GM18868 (cell line): ENCODE measurements around the gene MYBPC1.
A peak's percentile ranks its signal among the peaks of the same experiment; 100 is the strongest.

Experiments used
- ATAC-seq: cut with Tn5 transposase; IDR thresholded peaks from one replicate; pipeline ENCODE4 v1.9.1; 2021; ENCODE audit warnings: mild to moderate bottlenecking, moderate library complexity; ENCODE audit not compliant: unreplicated experiment

The MYBPC1 gene

DNA sequence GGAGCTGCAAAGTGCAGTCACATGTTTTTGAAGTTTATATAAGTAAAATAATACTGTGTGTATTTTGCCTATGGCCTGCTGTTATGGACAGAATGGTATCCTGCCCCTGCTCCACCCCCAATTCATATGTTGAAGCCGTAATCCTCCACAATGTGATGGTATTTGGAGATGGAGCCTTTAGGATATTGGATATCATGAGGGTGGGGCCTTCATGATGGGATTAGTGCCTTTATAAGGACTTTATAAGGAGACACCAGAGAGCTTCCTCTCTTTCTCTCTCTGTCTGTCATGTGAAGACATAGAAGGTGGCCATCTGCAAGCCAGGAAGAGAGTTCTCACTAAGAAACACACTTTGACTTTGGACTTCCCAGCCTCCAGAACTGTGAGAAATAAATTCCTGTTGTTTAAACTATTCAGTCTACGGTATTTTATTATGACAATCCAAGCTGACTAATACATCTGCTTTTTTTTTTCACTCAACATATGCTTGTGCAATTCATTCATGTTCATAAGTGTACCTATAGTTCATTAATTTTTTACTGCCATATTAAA lies 99.6 kb downstream of the MYBPC1 start:
- ATAC-seq = no peak

GRCh38 chr12:101694986-101695385 lies 100.2 kb downstream of the MYBPC1 start:
- no peak for ATAC-seq

GRCh38 chr12:101695706-101696105 lies 100.9 kb downstream of the MYBPC1 start:
- no peak for ATAC-seq

- peak; percentile 29 for ATAC-seq
These were observed 101.8 kb downstream of the MYBPC1 start for GRCh38 chr12:101696251-101697196.

DNA sequence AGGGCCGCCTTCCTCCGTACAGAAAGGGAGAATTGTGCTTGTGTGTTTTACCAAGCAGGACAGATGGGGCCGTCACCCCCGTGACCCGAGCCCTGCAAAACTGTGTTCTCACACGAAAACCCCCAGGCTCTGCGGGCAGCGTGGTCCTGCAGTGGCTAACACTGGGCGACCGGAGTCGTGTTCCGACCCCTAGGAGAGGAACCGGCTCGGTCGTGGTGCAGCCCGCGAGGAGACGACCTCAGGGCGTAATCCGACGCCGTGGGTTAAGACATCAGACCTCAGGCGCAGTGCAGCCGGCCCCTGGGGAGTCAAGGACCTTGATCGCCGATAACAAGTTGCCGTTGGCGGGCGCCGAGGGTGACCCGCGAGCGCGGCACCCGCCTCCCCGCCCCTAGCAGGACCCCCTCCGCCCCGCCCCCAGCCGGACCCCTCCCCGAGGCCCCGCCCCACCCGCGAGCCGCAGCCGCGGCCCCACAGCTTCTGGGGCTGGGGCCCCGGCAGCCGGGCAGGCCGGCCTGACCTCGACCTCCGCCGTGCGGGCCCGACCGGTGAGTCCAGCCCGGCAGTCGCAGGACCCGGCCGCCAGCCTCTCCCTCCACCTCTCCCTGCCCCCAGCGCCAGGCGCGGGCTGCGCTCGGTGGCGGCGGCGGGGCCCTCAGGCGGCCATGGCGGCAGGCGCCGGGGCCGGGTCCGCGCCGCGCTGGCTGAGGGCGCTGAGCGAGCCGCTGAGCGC lies 102.6 kb downstream of the MYBPC1 start, which contains the start of gene CHPT1:
Gene CHPT1, plus strand, starts transcription at position 444 of the 733 bp plus-strand sequence. Its CDS starts 222 bp downstream, at position 666.
- peak; percentile 74 for ATAC-seq

DNA sequence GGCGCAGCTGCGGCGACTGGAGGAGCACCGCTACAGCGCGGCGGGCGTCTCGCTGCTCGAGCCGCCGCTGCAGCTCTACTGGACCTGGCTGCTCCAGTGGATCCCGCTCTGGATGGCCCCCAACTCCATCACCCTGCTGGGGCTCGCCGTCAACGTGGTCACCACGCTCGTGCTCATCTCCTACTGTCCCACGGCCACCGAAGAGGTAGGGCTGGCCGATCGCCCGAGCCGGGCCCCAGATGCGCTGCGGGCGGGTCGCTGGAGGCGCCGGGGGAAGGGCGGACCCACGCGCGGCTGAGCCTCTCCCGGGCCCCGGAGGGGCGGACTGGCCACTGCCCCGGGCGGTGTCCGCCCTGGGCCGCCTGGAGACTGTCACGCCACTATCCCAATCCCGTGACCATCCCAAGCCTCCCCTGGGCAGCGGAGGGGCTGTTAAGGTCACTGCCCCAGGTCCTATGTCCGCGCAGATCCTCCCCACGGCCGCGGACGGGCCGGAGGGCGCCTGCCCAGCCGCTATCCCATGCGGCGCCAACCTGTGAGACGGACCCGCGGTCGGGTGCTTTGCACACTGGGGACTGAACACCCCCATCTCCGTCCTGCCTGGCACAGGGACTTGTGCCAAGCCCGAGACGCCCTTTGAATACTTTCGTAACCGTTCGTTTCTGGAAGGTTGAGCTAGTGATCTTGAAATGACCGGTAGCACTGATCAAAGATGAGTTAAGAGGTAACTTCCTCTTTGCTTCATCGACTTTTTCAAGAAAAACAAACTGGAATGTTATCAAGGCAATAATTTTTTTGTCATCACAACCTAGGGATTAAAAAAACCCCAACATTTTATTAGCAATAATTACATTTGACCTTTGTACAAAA lies 103.4 kb downstream of the MYBPC1 start:
- ATAC-seq = peak; percentile 29

DNA sequence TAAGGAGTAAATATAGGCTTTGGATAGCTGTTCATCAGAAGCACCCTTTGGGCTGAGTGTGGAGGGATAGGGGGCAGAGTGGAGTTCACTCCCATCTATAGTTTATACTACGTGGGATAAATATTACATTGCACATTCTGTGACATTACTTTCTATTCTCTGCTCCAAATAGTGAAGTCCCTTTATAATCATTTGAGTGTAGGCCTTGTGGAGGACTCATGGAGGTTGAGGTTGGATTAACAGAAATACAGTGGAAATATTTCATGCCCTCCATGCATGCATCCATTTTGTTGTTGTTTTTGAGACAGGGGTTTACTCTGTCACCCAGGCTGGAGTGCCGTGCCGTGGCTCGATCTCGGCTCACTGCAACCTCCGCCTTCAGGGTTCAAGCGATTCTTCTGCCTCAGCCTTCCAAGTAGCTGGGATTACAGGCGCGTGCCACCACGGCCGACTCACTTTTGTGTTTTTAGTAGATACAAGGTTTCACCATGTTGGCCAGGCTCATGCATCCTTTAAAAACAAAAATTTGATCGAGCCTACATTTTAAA lies 104.1 kb downstream of the MYBPC1 start:
- no peak for ATAC-seq

GRCh38 chr12:101700299-101700820 lies 105.6 kb downstream of the MYBPC1 start:
- ATAC-seq = no peak

- no peak for ATAC-seq
These were observed 108.7 kb downstream of the MYBPC1 start for GRCh38 chr12:101703487-101703886.

DNA sequence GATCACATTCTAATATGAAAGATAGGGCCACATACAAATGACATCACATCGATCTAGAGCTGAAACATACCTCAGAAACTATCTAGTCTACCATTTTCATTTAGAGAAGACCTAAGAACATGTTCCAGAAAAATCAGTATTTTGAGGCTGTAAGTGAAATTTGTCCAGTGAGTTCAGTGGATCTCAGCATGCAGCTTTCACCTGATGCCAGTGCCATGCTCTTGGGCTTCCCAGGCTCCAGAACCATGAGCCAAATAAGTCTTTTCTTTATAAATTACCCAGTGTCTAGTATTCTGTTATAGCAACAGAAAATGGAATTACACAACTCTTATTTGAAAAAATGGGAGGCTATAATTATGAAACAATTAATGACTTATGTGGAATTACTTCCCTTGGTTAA lies 111.6 kb downstream of the MYBPC1 start:
- no peak for ATAC-seq

DNA sequence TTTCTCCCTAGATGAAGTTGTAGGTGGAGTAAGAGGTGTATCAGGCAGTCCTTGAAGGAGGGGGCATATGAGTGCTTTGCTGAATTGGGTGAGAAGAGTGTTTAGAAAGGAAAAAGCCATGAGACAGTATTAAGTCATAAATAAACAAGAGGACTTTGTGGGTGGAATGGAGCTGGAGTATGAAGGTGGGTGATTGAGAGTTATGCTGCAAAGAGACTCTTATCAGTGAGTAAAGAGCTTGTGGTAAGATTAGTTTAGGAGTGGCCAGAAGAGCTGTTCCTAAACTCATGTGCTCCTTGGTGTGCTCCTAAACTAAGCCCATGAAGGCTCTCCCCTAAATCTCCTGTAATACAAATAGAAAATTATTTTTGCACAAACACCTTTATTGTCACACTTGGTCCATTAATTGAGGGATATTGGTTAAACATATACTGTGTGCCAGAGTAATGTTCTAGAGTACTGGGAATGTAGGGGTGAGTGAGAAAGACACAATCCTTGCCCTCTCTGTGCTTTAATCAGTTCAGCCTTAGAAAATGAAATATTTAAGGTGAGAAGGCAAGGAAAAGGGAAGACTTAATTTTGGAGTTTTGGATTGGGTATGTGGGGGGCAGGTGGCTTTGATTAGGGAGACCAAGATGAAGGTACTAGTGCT lies 112.5 kb downstream of the MYBPC1 start:
- no peak for ATAC-seq

- ATAC-seq = no peak
These were observed 115.5 kb downstream of the MYBPC1 start for GRCh38 chr12:101710288-101710687.

- ATAC-seq = no peak
These were observed 118.4 kb downstream of the MYBPC1 start for GRCh38 chr12:101713059-101713682.

DNA sequence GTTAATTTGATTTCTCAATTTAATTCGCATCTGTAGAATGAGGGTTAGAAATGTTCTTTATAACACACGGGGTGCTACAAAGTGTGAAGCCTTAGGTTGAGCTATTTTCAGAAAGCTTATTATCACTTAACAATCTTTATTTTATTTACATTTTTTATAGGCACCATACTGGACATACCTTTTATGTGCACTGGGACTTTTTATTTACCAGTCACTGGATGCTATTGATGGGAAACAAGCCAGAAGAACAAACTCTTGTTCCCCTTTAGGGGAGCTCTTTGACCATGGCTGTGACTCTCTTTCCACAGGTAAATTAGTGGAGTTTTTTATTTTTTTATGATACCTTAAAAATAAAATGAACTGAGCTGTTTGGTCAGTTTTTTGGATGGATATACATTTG lies 119.2 kb downstream of the MYBPC1 start:
- no peak for ATAC-seq

DNA sequence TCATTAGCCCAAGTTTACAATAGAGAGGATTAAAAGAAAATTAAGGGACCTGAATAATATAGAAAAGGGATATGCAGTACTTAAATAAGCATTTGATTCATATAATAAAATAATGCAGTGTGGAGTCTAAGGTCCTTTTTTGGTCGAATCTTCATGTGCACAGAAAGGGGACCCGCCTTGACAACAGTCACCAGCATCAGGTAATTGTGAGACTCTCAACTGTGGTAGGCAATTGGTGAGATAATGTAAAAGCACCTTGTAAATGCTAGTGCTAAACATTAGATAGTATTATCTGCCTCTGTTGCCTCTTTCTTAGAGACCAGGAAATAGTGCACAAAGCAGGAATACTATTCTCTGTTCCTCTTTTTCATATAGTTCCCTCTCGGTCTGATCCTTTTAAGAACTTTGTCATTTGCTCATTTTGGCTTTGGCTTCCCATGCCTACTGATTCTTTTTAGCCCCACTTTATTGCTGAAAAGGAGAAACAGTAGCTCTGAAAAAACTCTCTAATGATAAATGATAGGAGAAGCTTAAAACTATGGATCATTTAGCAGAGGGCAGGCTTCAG lies 120.2 kb downstream of the MYBPC1 start:
- no peak for ATAC-seq

GRCh38 chr12:101719566-101719965 lies 124.8 kb downstream of the MYBPC1 start:
- ATAC-seq = no peak

GRCh38 chr12:101720118-101720517 lies 125.3 kb downstream of the MYBPC1 start:
- no peak for ATAC-seq

GRCh38 chr12:101722392-101722791 lies 127.6 kb downstream of the MYBPC1 start:
- ATAC-seq = no peak

DNA sequence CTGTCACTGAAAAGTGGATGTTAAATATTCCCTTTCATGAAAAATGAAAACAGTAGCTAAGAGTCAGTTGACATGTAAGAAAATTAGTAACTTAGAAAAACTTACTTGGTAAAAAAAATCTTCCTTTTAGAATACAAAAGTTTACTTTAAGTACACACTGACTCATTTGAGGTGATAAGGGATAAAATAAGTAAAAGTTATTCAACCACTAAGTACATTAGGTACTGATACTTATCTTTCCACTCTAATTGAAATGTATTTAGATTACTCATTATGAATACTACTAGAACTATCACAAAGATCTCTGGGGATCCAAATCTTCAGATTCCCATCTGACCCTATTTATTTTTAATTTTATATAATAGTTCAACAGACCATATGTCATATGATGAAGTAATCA lies 132.3 kb downstream of the MYBPC1 start:
- ATAC-seq = no peak
